Measurements from ENCODE around the gene PLEKHA8.

GRCh38 chr7:30019960-30020359 is 8.3 kb upstream of the PLEKHA8 start:
- no peak for TF ChIP-seq CTCF (IDR thresholded peaks at IDR 0.05)
- TF ChIP-seq CREM (CRISPR knock-in tag; IDR thresholded peaks at IDR 0.05), result no peak
- no peak for TF ChIP-seq TEAD4 (CRISPR knock-in tag; IDR thresholded peaks at IDR 0.05)
- no peak for TF ChIP-seq MLX (CRISPR knock-in tag; IDR thresholded peaks at IDR 0.05)
- TF ChIP-seq E2F5 (CRISPR knock-in tag; IDR thresholded peaks at IDR 0.05), result no peak
- no peak for TF ChIP-seq STAT6 (CRISPR knock-in tag; conservative IDR thresholded peaks at IDR 0.05; ENCODE audit: low read depth)
